Left ventricle myocardium inferior (tissue), 1 donor: ENCODE results near the gene ZNF750. TPM values are rescaled to one million over a fixed set of nuclear protein-coding genes. Genes with fewer than 3 reads are reported as not detected.

Experiments used
- DNase-seq: peaks from one replicate; pipeline ENCODE4 v3.0.0-alpha.2; 2020
- H3K27ac ChIP-seq: fragments of 200-600 bp; replicated peaks from 2 replicates; pipeline ENCODE4 v1.8.0; 2021
- H3K27me3 ChIP-seq: fragments of 200-600 bp; 2 replicates; pipeline ENCODE4 v1.8.0; 2021; ENCODE audit warnings: low read depth
- H3K36me3 ChIP-seq: fragments of 200-600 bp; 2 replicates; pipeline ENCODE4 v1.8.0; 2021
- H3K4me1 ChIP-seq: fragments of 200-600 bp; 2 replicates; pipeline ENCODE4 v1.8.0; 2021
- H3K4me3 ChIP-seq: fragments of 200-600 bp; 2 replicates; pipeline ENCODE4 v1.8.0; 2021; ENCODE audit warnings: mild to moderate bottlenecking, moderate library complexity
- H3K9me3 ChIP-seq: fragments of 200-600 bp; replicated peaks from 2 replicates; pipeline ENCODE4 v1.8.0; 2021
- CTCF ChIP-seq: fragments of 200-600 bp; IDR thresholded peaks from 2 replicates; pipeline ENCODE4 v1.8.0; 2021; ENCODE audit warnings: antibody characterized with exemption, mild to moderate bottlenecking, borderline replicate concordance
- intact Hi-C: fragments of 100-400 bp; cut with micrococcal nuclease; formaldehyde crosslinking; loops from one replicate; pipeline ENCODE4 v1.11.0; 2022
- long read RNA-seq: library from polyadenylated mRNA; unstranded; transcript quantifications from one replicate; pipeline ENCODE4 v2.0.0, GENCODE V29; 2021
- total RNA-seq: library from RNA; stranded (reverse); fragmentation: NEBNext Ultra II Directional; extraction: Animal tissue kit (Norgen Biotek cat#: 25700); gene quantifications from one replicate; pipeline ENCODE4 v1.2.1, GENCODE V29; 2021
- donor health status: DM: no; HTN: yes; CAD: no; lungs with severe emphysema.

The ZNF750 gene
- total RNA-seq: not detected
- long read RNA-seq: 0 reads

- TF ChIP-seq CTCF: no peak
- DNase-seq: no peak
- Histone ChIP-seq H3K27me3 (no peaks in the 10 kb centered on the region), H3K36me3 (no peaks in the 10 kb centered on the region), H3K4me1 (peaks cover 42% of the 10 kb centered on the region), H3K27ac (peak within 1 kb of the TSS; percentile 65), H3K4me3 (no peak within 1 kb of the TSS), H3K9me3 (no peaks in the 10 kb centered on the region)
- intact Hi-C loops: no loop called here
These were observed at the start of gene ZNF750 for GRCh38 chr17:82839617-82840292. ZNF750 (minus strand) TSS chr17:82840022; CDS start chr17:82832454, 7,568 bp downstream.

- TF ChIP-seq CTCF: no peak
- peak overlapping the region; percentile 59 for H3K27ac ChIP-seq
- DNase-seq: peak; percentile 71
- intact Hi-C loops: no loop called here
- H3K4me3 ChIP-seq: no peak overlapping the region
- H3K36me3 ChIP-seq: no peaks in the 10 kb centered on the region
- H3K9me3 ChIP-seq: no peaks in the 10 kb centered on the region
- H3K4me1 ChIP-seq: peaks cover 72% of the 10 kb centered on the region
- no peaks in the 10 kb centered on the region for H3K27me3 ChIP-seq
These were observed 49.0 kb upstream of the ZNF750 start for GRCh38 chr17:82888583-82889495.

GRCh38 chr17:82887255-82888164 lies 47.7 kb upstream of the ZNF750 start:
- intact Hi-C loops: no loop called here

GRCh38 chr17:82884970-82885353 lies 45.1 kb upstream of the ZNF750 start:
- Histone ChIP-seq H3K4me3 (no peak overlapping the region), H3K4me1 (peaks cover 76% of the 10 kb centered on the region), H3K27ac (peak overlapping the region; percentile 74), H3K27me3 (no peaks in the 10 kb centered on the region), H3K36me3 (no peaks in the 10 kb centered on the region), H3K9me3 (no peaks in the 10 kb centered on the region)
- TF ChIP-seq CTCF: no peak
- intact Hi-C loops: no loop called here
- no peak for DNase-seq

More at GRCh38 chr17:82887255-82888164, 47.7 kb upstream of the ZNF750 start:
- no peak for TF ChIP-seq CTCF
- H3K36me3 ChIP-seq: no peaks in the 10 kb centered on the region
- peaks cover 69% of the 10 kb centered on the region for H3K4me1 ChIP-seq
- H3K9me3 ChIP-seq: no peaks in the 10 kb centered on the region
- no peak for DNase-seq
- no peak overlapping the region for H3K4me3 ChIP-seq
- no peaks in the 10 kb centered on the region for H3K27me3 ChIP-seq
- no peak overlapping the region for H3K27ac ChIP-seq

GRCh38 chr17:82884341-82884969 lies 44.6 kb upstream of the ZNF750 start:
- DNase-seq: no peak
- H3K9me3 ChIP-seq: no peaks in the 10 kb centered on the region
- H3K4me1 ChIP-seq: peaks cover 73% of the 10 kb centered on the region
- no peaks in the 10 kb centered on the region for H3K36me3 ChIP-seq
- no peak overlapping the region for H3K4me3 ChIP-seq
- intact Hi-C loops: no loop called here
- no peak for TF ChIP-seq CTCF
- peak overlapping the region; percentile 74 for H3K27ac ChIP-seq
- no peaks in the 10 kb centered on the region for H3K27me3 ChIP-seq
